ENCODE results near the gene GPRIN2.

GPRIN2 gene

GRCh38 chr10:46553238-46554049 lies 3.0 kb downstream of the GPRIN2 start:
- no peak overlapping the region for H3K9ac ChIP-seq (ENCODE audit: low read depth, low read length)
- H3K27me3 ChIP-seq (ENCODE audit: insufficient read depth, low read length): peaks cover 38% of the 10 kb centered on the region
- H3K27ac ChIP-seq (ENCODE audit: low read depth, low read length): no peak overlapping the region
- H3K4me1 ChIP-seq (ENCODE audit: insufficient read depth, low read length): peaks cover 10% of the 10 kb centered on the region
- H3K9me3 ChIP-seq (ENCODE audit: insufficient read depth, low read depth, low read length): no peaks in the 10 kb centered on the region
- 92% methylated on average over 2 of the region's 2 CpGs for WGBS
- H3K4me3 ChIP-seq (ENCODE audit: low read length): no peak overlapping the region
- peaks cover 9% of the 10 kb centered on the region; the same call in 1 of the 2 replicates for H3K36me3 ChIP-seq (ENCODE audit: insufficient read depth, low read length)

DNA sequence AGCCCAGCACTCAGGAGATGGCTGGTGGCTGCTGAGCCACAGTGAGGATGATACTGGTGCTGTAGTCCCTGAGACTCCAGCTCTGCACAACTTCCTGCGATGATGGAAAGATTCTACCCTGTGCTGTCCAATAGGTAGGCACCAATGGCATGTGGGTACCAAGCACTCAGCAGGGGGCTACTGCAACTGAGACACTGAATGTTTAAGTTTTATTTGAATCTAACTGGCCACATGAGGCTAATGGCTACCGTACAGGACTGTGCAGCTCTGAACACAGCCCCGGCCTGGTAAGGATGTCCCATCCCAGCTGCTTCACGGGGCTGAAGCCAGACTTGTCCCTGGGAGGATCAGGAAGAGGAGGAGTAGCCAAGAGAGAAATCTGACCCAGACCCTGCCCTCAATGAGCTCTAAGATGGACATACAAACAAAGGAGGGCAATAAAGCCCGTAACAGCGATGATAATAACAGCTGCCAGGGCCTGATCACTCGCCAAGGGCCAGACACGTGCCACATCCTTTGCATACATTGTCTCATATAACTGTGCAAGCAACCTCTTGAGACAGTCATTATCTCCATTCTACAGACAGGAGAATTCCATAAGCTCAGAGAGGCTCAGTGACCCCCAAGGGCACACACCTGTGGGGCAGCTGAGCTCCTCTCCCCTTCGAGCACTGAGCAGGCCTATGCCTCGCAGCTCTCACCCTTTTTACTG lies 3.8 kb downstream of the GPRIN2 start:
- Histone ChIP-seq H3K27me3 (ENCODE audit: insufficient read depth, low read length) (peaks cover 30% of the 10 kb centered on the region), H3K4me1 (ENCODE audit: insufficient read depth, low read length) (peaks cover 10% of the 10 kb centered on the region), H3K9me3 (ENCODE audit: insufficient read depth, low read depth, low read length) (no peaks in the 10 kb centered on the region), H3K36me3 (ENCODE audit: insufficient read depth, low read length) (peaks cover 9% of the 10 kb centered on the region; the same call in 1 of the 2 replicates), H3K9ac (ENCODE audit: low read depth, low read length) (no peak overlapping the region), H3K4me3 (ENCODE audit: low read length) (no peak overlapping the region), H3K27ac (ENCODE audit: low read depth, low read length) (no peak overlapping the region)
- WGBS: 92% methylated on average over 10 of the region's 10 CpGs

GRCh38 chr10:46551701-46552525 lies 4.5 kb downstream of the GPRIN2 start:
- 94% methylated on average over 12 of the region's 12 CpGs for WGBS

DNA sequence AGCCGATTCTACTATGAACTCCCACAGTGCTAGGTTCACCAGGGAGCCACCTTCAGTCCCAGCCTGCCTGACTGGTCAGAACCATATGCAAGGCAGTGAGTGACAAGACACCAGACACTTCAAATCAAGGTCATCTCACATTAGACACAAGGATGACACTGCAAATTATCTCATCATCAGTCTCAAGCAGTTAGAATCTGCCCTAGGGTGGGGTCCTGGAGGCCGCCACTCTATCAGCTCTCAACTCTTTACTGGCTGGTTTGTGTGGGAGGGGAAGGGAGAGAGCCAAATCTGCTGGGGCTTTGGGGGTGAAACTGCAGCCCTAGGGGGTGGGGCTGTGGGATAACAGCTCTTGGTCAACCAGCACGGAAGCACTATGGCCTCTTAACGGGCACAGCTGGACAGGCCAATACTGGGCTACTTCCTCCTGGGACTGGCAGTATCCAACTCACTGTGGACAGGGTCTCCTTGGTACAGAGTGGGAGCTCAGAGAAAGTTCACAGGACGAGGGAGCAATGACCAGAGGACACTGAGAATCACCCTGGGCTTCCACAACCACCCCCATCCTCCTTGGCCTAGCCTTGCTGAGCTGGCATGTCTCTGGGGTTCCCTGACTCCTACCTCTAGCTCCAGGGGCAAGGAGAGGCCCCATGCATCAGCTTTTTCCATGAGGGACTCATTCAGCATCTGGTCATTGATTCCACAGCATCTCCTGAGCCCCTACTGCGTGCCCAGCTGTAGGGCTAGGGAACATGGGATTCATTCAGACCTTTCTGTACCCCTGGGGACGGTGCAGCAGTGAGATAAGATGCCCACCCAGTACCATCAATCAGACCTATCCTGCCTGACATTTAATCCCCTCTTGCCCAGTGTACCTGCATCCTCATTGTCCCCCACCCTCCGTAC lies 5.4 kb downstream of the GPRIN2 start:
- Histone ChIP-seq H3K4me3 (ENCODE audit: low read length) (no peak overlapping the region), H3K36me3 (ENCODE audit: insufficient read depth, low read length) (peaks cover 9% of the 10 kb centered on the region; the same call in 1 of the 2 replicates), H3K4me1 (ENCODE audit: insufficient read depth, low read length) (0 out of 2 replicates have a peak, but pooled peaks cover 6% of the 10 kb centered on the region), H3K9me3 (ENCODE audit: insufficient read depth, low read depth, low read length) (no peaks in the 10 kb centered on the region), H3K27ac (ENCODE audit: low read depth, low read length) (no peak overlapping the region), H3K9ac (ENCODE audit: low read depth, low read length) (no peak overlapping the region), H3K27me3 (ENCODE audit: insufficient read depth, low read length) (peaks cover 19% of the 10 kb centered on the region)
- WGBS: 81% methylated on average over 8 of the region's 8 CpGs

More at GRCh38 chr10:46551701-46552525, 4.5 kb downstream of the GPRIN2 start:
- H3K36me3 ChIP-seq (ENCODE audit: insufficient read depth, low read length): peaks cover 9% of the 10 kb centered on the region; the same call in 1 of the 2 replicates
- no peaks in the 10 kb centered on the region for H3K9me3 ChIP-seq (ENCODE audit: insufficient read depth, low read depth, low read length)
- no peak overlapping the region for H3K9ac ChIP-seq (ENCODE audit: low read depth, low read length)
- 0 out of 2 replicates have a peak, but pooled peaks cover 6% of the 10 kb centered on the region for H3K4me1 ChIP-seq (ENCODE audit: insufficient read depth, low read length)
- H3K27me3 ChIP-seq (ENCODE audit: insufficient read depth, low read length): peaks cover 23% of the 10 kb centered on the region
- no peak overlapping the region for H3K4me3 ChIP-seq (ENCODE audit: low read length)
- no peak overlapping the region for H3K27ac ChIP-seq (ENCODE audit: low read depth, low read length)

DNA sequence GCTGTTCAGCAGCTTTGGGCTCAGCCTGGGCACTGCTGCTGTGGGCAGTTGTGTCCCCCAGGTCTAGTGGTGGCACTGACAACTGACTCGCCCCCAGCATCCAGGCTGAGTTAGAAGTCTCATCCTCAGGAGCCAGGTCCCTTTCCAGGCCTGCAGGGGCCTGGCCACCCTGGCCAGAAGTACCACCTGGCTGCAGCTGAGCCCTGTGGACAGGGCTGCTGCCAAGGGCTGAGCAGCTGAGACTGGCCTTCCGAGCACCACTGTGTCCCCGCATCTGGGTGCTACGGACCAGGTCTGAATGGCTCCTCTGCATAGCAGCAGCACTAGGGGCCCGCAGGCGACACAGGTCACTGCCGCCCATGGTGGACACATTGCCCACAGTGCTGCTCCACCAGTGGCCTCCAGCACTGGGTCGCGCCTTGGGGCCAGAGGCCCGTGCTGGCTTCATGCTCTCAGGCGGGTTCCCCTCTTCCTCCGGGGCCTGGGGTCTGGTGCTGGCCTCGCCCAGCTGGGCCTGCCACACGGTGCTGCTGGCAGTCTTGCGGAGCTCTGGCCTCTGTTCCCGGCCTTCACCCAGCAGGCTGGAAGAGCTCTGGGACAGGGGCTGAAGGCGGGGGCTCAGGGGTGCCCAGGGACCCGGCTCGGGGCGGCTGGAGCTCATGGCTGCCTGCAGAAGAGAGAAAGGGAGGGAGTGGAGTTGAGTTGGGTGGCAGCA lies 6.2 kb downstream of the GPRIN2 start:
- 88% methylated on average over 20 of the region's 20 CpGs for WGBS
- Histone ChIP-seq H3K4me1 (ENCODE audit: insufficient read depth, low read length) (0 out of 2 replicates have a peak, but pooled peaks cover 1% of the 10 kb centered on the region), H3K4me3 (ENCODE audit: low read length) (no peak overlapping the region), H3K9ac (ENCODE audit: low read depth, low read length) (no peak overlapping the region), H3K36me3 (ENCODE audit: insufficient read depth, low read length) (peaks cover 9% of the 10 kb centered on the region; the same call in 1 of the 2 replicates), H3K27me3 (ENCODE audit: insufficient read depth, low read length) (peaks cover 11% of the 10 kb centered on the region), H3K27ac (ENCODE audit: low read depth, low read length) (no peak overlapping the region), H3K9me3 (ENCODE audit: insufficient read depth, low read depth, low read length) (no peaks in the 10 kb centered on the region)

- no peaks in the 10 kb centered on the region for H3K9me3 ChIP-seq (ENCODE audit: insufficient read depth, low read depth, low read length)
- WGBS: 89% methylated on average over 31 of the region's 31 CpGs
- peaks cover 9% of the 10 kb centered on the region; the same call in 1 of the 2 replicates for H3K36me3 ChIP-seq (ENCODE audit: insufficient read depth, low read length)
- no peaks in the 10 kb centered on the region for H3K4me1 ChIP-seq (ENCODE audit: insufficient read depth, low read length)
- no peak overlapping the region for H3K4me3 ChIP-seq (ENCODE audit: low read length)
- no peak overlapping the region for H3K27ac ChIP-seq (ENCODE audit: low read depth, low read length)
- H3K9ac ChIP-seq (ENCODE audit: low read depth, low read length): no peak overlapping the region
- peaks cover 5% of the 10 kb centered on the region for H3K27me3 ChIP-seq (ENCODE audit: insufficient read depth, low read length)
Observed at GRCh38 chr10:46549171-46550075, 7.0 kb downstream of the GPRIN2 start.

GRCh38 chr10:46548498-46549090 lies 7.9 kb downstream of the GPRIN2 start:
- no peak overlapping the region for H3K27ac ChIP-seq (ENCODE audit: low read depth, low read length)
- no peak overlapping the region for H3K4me3 ChIP-seq (ENCODE audit: low read length)
- no peak overlapping the region for H3K9ac ChIP-seq (ENCODE audit: low read depth, low read length)
- peaks cover 9% of the 10 kb centered on the region; the same call in 1 of the 2 replicates for H3K36me3 ChIP-seq (ENCODE audit: insufficient read depth, low read length)
- no peaks in the 10 kb centered on the region for H3K9me3 ChIP-seq (ENCODE audit: insufficient read depth, low read depth, low read length)
- 84% methylated on average over 7 of the region's 7 CpGs for WGBS
- no peaks in the 10 kb centered on the region for H3K4me1 ChIP-seq (ENCODE audit: insufficient read depth, low read length)
- H3K27me3 ChIP-seq (ENCODE audit: insufficient read depth, low read length): no peaks in the 10 kb centered on the region

- Histone ChIP-seq H3K27me3 (ENCODE audit: insufficient read depth, low read length) (no peaks in the 10 kb centered on the region), H3K9ac (ENCODE audit: low read depth, low read length) (no peak overlapping the region), H3K36me3 (ENCODE audit: insufficient read depth, low read length) (peaks cover 9% of the 10 kb centered on the region; the same call in 1 of the 2 replicates), H3K4me1 (ENCODE audit: insufficient read depth, low read length) (no peaks in the 10 kb centered on the region; the same call in 1 of the 2 replicates), H3K4me3 (ENCODE audit: low read length) (no peak overlapping the region), H3K27ac (ENCODE audit: low read depth, low read length) (no peak overlapping the region), H3K9me3 (ENCODE audit: insufficient read depth, low read depth, low read length) (no peaks in the 10 kb centered on the region)
- WGBS: 75% methylated on average over 11 of the region's 11 CpGs
Observed at GRCh38 chr10:46547541-46548497, 8.6 kb downstream of the GPRIN2 start.
